ENCODE measurements around the gene CYTH3.

DNA sequence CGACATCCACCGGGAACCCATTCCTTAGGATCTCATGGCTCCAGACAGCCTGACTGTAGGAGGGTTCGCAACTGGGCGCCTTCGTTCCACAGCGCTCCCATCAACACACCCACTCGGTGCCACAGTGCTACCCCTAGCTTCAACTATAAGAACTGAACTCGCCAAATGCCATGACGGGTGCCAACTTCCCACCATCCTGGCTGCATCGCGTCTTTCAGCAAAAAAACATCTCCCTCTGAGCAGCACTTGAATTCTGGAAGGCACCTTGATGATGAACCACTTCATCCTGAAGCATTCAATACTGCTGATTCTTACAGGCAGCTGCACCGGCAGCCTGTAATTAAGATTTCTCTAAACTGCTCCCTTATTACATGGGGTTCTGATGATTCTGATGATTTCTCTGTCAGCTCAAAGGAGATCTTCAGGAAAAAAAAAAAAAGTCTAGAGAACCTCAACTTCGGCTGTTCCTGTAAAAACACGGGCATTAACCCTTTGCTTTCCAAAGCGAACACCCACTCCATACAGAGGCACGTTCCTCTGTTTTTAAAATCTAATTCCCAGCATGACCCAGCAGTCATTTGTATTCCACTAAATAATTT, 1.3 kb downstream of the CYTH3 start:
- TF ChIP-seq, protein P1, sequence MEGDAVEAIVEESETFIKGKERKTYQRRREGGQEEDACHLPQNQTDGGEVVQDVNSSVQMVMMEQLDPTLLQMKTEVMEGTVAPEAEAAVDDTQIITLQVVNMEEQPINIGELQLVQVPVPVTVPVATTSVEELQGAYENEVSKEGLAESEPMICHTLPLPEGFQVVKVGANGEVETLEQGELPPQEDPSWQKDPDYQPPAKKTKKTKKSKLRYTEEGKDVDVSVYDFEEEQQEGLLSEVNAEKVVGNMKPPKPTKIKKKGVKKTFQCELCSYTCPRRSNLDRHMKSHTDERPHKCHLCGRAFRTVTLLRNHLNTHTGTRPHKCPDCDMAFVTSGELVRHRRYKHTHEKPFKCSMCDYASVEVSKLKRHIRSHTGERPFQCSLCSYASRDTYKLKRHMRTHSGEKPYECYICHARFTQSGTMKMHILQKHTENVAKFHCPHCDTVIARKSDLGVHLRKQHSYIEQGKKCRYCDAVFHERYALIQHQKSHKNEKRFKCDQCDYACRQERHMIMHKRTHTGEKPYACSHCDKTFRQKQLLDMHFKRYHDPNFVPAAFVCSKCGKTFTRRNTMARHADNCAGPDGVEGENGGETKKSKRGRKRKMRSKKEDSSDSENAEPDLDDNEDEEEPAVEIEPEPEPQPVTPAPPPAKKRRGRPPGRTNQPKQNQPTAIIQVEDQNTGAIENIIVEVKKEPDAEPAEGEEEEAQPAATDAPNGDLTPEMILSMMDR (IDR thresholded peaks at IDR 0.05 in 2 of 3, conservative IDR thresholded peaks at IDR 0.05 in 1 of 3; ENCODE audit: borderline replicate concordance in 1 of 3, insufficient read depth in 1 of 3, low read depth in 2 of 3, low read length in 2 of 3), result peak in 2 of 3 experiments; percentile 37 to 43; a peak in 4 of 6 replicates
- TF ChIP-seq ELF1 (IDR thresholded peaks at IDR 0.05; ENCODE audit: borderline replicate concordance, low read depth), result no peak
